Neural progenitor cell (in vitro differentiated cells): ENCODE data around the gene NOS3. TPM values are rescaled to one million over a fixed set of nuclear protein-coding genes. Genes with fewer than 3 reads are reported as not detected.

Experiments
- DNase-seq: peaks from one replicate; pipeline ENCODE4 v3.0.0-alpha.2; 2016; ENCODE audit warnings: low spot score
- H2AFZ ChIP-seq: fragments of 200-600 bp; sonication (generic); replicated peaks from 2 replicates; pipeline ENCODE4 v1.6.1; 2016; ENCODE audit warnings: antibody characterized with exemption
- H3F3A ChIP-seq: fragments of 200-600 bp; sonication (generic); 2 replicates; pipeline ENCODE4 v1.6.1; 2016; ENCODE audit warnings: antibody characterized with exemption, low read depth
- H3K27ac ChIP-seq: fragments of 200-600 bp; sonication (generic); 2 replicates; pipeline ENCODE4 v1.5.1; 2016; ENCODE audit warnings: mild to moderate bottlenecking
- H3K27me3 ChIP-seq: fragments of 200-600 bp; sonication (generic); 2 replicates; pipeline ENCODE4 v1.6.1; 2016; ENCODE audit warnings: mild to moderate bottlenecking, moderate library complexity
- H3K36me3 ChIP-seq: fragments of 200-600 bp; sonication (generic); 2 replicates; pipeline ENCODE4 v1.5.1; 2016
- H3K4me1 ChIP-seq: fragments of 200-600 bp; sonication (generic); 2 replicates; pipeline ENCODE4 v1.6.1; 2016; ENCODE audit warnings: mixed run types
- H3K4me2 ChIP-seq: fragments of 200-600 bp; sonication (generic); 2 replicates; pipeline ENCODE4 v1.6.1; 2016
- H3K4me3 ChIP-seq: fragments of 200-600 bp; sonication (generic); 2 replicates; pipeline ENCODE4 v1.5.1; 2016
- H3K79me2 ChIP-seq: fragments of 200-600 bp; sonication (generic); 2 replicates; pipeline ENCODE4 v1.6.1; 2016; ENCODE audit warnings: low read depth
- H3K9ac ChIP-seq: fragments of 200-600 bp; sonication (generic); 2 replicates; pipeline ENCODE4 v1.6.1; 2016
- H3K9me3 ChIP-seq: fragments of 200-600 bp; sonication (generic); 2 replicates; pipeline ENCODE4 v1.5.1; 2016; ENCODE audit warnings: low read depth
- H4K20me1 ChIP-seq: fragments of 200-600 bp; sonication (generic); 2 replicates; pipeline ENCODE4 v1.6.1; 2016; ENCODE audit warnings: low read depth
- H3K27ac Mint-ChIP-seq: 3 replicates; pipeline ENCODE4 v1.8.0; 2021; ENCODE audit warnings: mixed read lengths
- H3K27me3 Mint-ChIP-seq: 2 replicates; pipeline ENCODE4 v1.8.0; 2022; ENCODE audit warnings: low read depth, mild to moderate bottlenecking, inconsistent platforms, moderate library complexity, mixed read lengths; ENCODE audit not compliant: insufficient read depth
- H3K36me3 Mint-ChIP-seq: 3 replicates; pipeline ENCODE4 v1.8.0; 2021; ENCODE audit warnings: mixed read lengths
- H3K4me1 Mint-ChIP-seq: 3 replicates; pipeline ENCODE4 v1.8.0; 2021; ENCODE audit warnings: mixed read lengths
- H3K4me3 Mint-ChIP-seq: 3 replicates; pipeline ENCODE4 v1.8.0; 2021; ENCODE audit warnings: mild to moderate bottlenecking, moderate library complexity, mixed read lengths
- H3K9me3 Mint-ChIP-seq: 3 replicates; pipeline ENCODE4 v1.8.0; 2020; ENCODE audit warnings: mixed read lengths
- CTCF ChIP-seq: fragments of 200-600 bp; sonication (generic); IDR thresholded peaks from 2 replicates; pipeline ENCODE4 v1.5.1; 2017; ENCODE audit warnings: antibody characterized with exemption, mild to moderate bottlenecking
- EZH2 ChIP-seq: fragments of 200-600 bp; sonication (generic); IDR thresholded peaks from 2 replicates; pipeline ENCODE4 v1.6.1; 2017; ENCODE audit warnings: antibody characterized with exemption, mild to moderate bottlenecking, moderate library complexity
- EZH2phosphoT487 ChIP-seq: fragments of 200-600 bp; sonication (generic); IDR thresholded peaks from 2 replicates; pipeline ENCODE4 v1.6.1; 2017; ENCODE audit warnings: antibody characterized with exemption
- total RNA-seq: library from RNA; depleted of rRNA; stranded (reverse); fragments of >200 nt; gene quantifications from 2 replicates; pipeline ENCODE4 v1.2.3, GENCODE V29; 2015; ENCODE audit warnings: low replicate concordance

Gene NOS3
- total RNA-seq, 1 donor from 2014 or later: 1.3 TPM

- H3K4me1 ChIP-seq: peaks cover 17% of the 10 kb centered on the region
- no peak overlapping the region for H2AFZ ChIP-seq
- no peak overlapping the region for H3K9ac ChIP-seq
- H3K27me3 ChIP-seq: no peaks in the 10 kb centered on the region
- Mint-ChIP-seq H3K27me3 (peaks cover 3% of the 10 kb centered on the region), H3K9me3 (no peaks in the 10 kb centered on the region), H3K4me3 (no peak overlapping the region), H3K4me1 (peaks cover 16% of the 10 kb centered on the region), H3K27ac (no peak overlapping the region), H3K36me3 (no peaks in the 10 kb centered on the region)
- H3K9me3 ChIP-seq: no peaks in the 10 kb centered on the region
- DNase-seq: no peak
- no peaks in the 10 kb centered on the region for H3K36me3 ChIP-seq
- H3K27ac ChIP-seq: no peak overlapping the region
- H3F3A ChIP-seq: no peaks in the 10 kb centered on the region
- H3K4me2 ChIP-seq: no peak overlapping the region
- H3K79me2 ChIP-seq: no peaks in the 10 kb centered on the region
- TF ChIP-seq EZH2: no peak
- TF ChIP-seq CTCF: no peak
- no peak for TF ChIP-seq EZH2phosphoT487
- H3K4me3 ChIP-seq: no peak overlapping the region
- H4K20me1 ChIP-seq: no peaks in the 10 kb centered on the region
These were observed 48.0 kb upstream of the NOS3 start for GRCh38 chr7:150942591-150943452.

GRCh38 chr7:150943453-150943814 is 47.4 kb upstream of the NOS3 start:
- Mint-ChIP-seq H3K9me3 (no peaks in the 10 kb centered on the region), H3K36me3 (no peaks in the 10 kb centered on the region)
- H3K4me2 ChIP-seq: no peak overlapping the region

GRCh38 chr7:150944066-150945042 is 46.5 kb upstream of the NOS3 start:
- TF ChIP-seq CTCF (no peak), EZH2phosphoT487 (no peak), EZH2 (no peak)
- Mint-ChIP-seq H3K9me3 (no peaks in the 10 kb centered on the region), H3K4me3 (no peak overlapping the region), H3K4me1 (peaks cover 25% of the 10 kb centered on the region), H3K36me3 (no peaks in the 10 kb centered on the region), H3K27ac (no peak overlapping the region), H3K27me3 (peaks cover 4% of the 10 kb centered on the region)
- Histone ChIP-seq H3K79me2 (no peaks in the 10 kb centered on the region), H3K4me2 (no peak overlapping the region), H3K9ac (no peak overlapping the region), H3K27ac (no peak overlapping the region), H2AFZ (no peak overlapping the region), H4K20me1 (no peaks in the 10 kb centered on the region), H3F3A (no peaks in the 10 kb centered on the region), H3K9me3 (no peaks in the 10 kb centered on the region), H3K4me3 (no peak overlapping the region), H3K36me3 (no peaks in the 10 kb centered on the region), H3K27me3 (no peaks in the 10 kb centered on the region), H3K4me1 (peaks cover 21% of the 10 kb centered on the region)
- DNase-seq: no peak

More at GRCh38 chr7:150943453-150943814, 47.4 kb upstream of the NOS3 start:
- H4K20me1 ChIP-seq: no peaks in the 10 kb centered on the region
- no peak for TF ChIP-seq EZH2
- TF ChIP-seq EZH2phosphoT487: no peak
- no peak for TF ChIP-seq CTCF
- no peaks in the 10 kb centered on the region for H3K79me2 ChIP-seq
- no peaks in the 10 kb centered on the region for H3K9me3 ChIP-seq
- H3K4me3 ChIP-seq: no peak overlapping the region
- Mint-ChIP-seq H3K27ac (no peak overlapping the region), H3K4me1 (peaks cover 17% of the 10 kb centered on the region), H3K4me3 (no peak overlapping the region), H3K27me3 (peaks cover 4% of the 10 kb centered on the region)
- no peaks in the 10 kb centered on the region for H3K36me3 ChIP-seq
- no peak overlapping the region for H3K27ac ChIP-seq
- H3K27me3 ChIP-seq: no peaks in the 10 kb centered on the region
- no peaks in the 10 kb centered on the region for H3F3A ChIP-seq
- no peak overlapping the region for H3K9ac ChIP-seq
- no peak overlapping the region for H2AFZ ChIP-seq
- H3K4me1 ChIP-seq: peaks cover 17% of the 10 kb centered on the region
- DNase-seq: no peak
